ENCODE data around the gene GRM1.

DNA sequence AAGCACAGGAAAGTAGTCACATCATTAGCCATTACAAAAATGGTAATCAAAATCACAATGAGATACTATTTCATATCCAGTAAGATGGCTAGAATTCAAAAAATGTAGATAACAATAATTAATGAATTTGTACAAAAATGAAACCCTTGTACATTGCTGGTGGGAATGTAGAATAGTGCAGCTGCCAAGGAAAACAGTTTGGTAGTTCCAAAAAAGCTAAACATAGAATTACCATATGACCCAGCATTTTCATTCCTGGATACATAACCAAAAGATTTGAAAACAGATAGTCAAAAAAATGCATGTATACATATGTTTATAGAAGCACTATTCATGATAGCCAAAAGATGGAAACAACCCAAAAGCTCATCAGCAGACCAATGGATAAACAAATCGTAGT lies 263.6 kb downstream of the GRM1 start:
- TF ChIP-seq CTCF (IDR thresholded peaks at IDR 0.05), result no peak
- no peak for TF ChIP-seq POLR2AphosphoS5 (IDR thresholded peaks at IDR 0.05; ENCODE audit: insufficient read depth in 1 of 2, low read depth in 1 of 2)
